Muscle layer of colon (tissue), 2 donors: ENCODE measurements around the gene EFHD1.

Experiments used
- H3K27ac ChIP-seq: one replicate; pipeline ENCODE4 v1.7.0; 2013; ENCODE audit warnings: low read depth, mild to moderate bottlenecking, low read length, moderate library complexity
- H3K27me3 ChIP-seq, 2 donors: one replicate each; pipeline ENCODE4 v1.7.0; 2013; ENCODE audit warnings: low read length in 2 of 2, mild to moderate bottlenecking in 2 of 2; ENCODE audit not compliant: insufficient read depth in 2 of 2, control insufficient read depth in 1 of 2
- H3K36me3 ChIP-seq: one replicate; pipeline ENCODE4 v1.7.0; 2013; ENCODE audit warnings: mild to moderate bottlenecking, low read length; ENCODE audit not compliant: insufficient read depth
- H3K4me1 ChIP-seq: one replicate; pipeline ENCODE4 v1.7.0; 2013; ENCODE audit warnings: mild to moderate bottlenecking, low read length; ENCODE audit not compliant: insufficient read depth
- H3K4me3 ChIP-seq, 2 donors: one replicate each; pipeline ENCODE4 v1.7.0; 2013; ENCODE audit warnings: low read length in 2 of 2, low read depth in 1 of 2, mild to moderate bottlenecking in 1 of 2, moderate library complexity in 1 of 2
- H3K9ac ChIP-seq: one replicate; pipeline ENCODE4 v1.7.0; 2013; ENCODE audit warnings: low read length
- H3K9me3 ChIP-seq: one replicate; pipeline ENCODE4 v1.7.0; 2013; ENCODE audit warnings: mild to moderate bottlenecking, low read length
- donor health status: abdominal sarcoma.
- donor health status: Adenocarcinoma of cecum.

The EFHD1 gene

DNA sequence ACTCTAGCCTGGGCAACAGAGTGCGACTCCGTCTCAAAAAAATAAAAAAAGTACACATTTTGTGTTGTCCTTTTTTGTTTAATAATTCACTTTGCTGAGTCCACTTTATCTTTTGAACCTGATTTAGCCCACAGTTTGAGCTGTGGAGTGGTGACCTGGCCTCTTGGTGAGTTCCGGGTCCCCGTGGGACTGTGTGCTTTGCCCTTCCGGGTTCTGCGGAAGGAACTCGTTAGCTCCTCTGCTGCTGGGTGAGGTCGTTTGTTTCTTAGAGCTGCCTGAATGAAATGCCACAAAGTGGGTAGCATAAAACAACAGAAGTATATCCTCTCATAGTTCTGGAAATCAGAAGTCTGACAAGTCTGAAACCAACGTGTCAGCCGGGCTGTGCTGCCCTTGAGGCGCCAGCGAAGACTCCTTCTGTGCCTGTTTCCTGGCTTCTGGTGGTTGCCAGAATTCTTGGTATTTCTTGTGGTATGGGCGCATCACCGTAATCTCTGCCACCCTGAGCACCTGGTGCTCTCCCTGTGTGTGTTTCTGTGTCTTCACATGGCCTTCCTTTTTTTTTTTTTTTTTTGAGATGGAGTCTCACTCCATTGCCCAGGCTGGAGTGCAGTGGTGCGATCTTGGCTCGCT is 3.5 kb downstream of the EFHD1 start:
- Histone ChIP-seq H3K9ac (no peak overlapping the region), H3K27me3 (peaks cover 10 to 36% of the 10 kb centered on the region in 2 donors), H3K4me3 (no peak overlapping the region), H3K36me3 (no peaks in the 10 kb centered on the region), H3K9me3 (no peaks in the 10 kb centered on the region), H3K27ac (no peak overlapping the region), H3K4me1 (peaks cover 4% of the 10 kb centered on the region)

DNA sequence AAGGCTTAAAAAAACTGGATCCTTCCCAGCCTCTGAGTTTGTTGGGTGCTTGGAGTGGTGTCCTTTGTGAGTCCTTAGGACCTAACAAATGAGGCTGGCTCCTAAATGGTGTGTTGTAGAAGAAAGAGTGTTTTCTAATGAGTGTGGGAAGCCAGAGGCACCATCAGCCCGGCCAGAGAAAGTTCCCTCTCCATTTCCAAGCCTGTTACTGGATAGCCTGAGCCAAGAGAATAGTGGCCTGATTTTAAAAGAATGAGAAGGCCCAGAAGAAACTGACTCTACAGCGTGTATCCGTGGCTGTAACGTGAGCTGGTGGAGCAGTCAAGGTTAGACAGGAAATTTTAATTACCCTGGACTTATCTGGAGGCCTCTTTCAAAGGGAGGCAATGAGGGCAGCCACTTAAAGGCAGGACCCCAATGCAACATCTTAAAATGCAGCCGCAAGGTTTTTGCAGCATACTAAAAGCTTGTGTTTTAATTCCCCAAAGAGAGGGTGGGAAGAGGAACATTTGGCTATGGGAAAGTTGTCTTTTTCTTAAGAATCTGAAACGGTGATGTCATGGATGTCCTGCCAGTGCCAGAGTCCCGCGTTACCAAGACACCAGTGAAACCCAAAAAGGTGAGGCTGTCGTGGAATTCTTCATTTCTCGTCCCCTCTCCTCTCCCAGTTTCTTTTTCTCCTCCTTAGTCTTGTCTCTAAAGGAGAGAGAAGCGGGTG is 4.6 kb downstream of the EFHD1 start:
- H3K4me3 ChIP-seq = no peak overlapping the region
- no peaks in the 10 kb centered on the region for H3K36me3 ChIP-seq
- no peaks in the 10 kb centered on the region for H3K9me3 ChIP-seq
- no peak overlapping the region for H3K9ac ChIP-seq
- H3K4me1 ChIP-seq = no peaks in the 10 kb centered on the region
- H3K27ac ChIP-seq = no peak overlapping the region
- H3K27me3 ChIP-seq = peaks cover under 1 to 25% of the 10 kb centered on the region in 2 donors

GRCh38 chr2:232641153-232641848 is 7.9 kb downstream of the EFHD1 start:
- no peak overlapping the region for H3K9ac ChIP-seq
- H3K4me1 ChIP-seq = no peaks in the 10 kb centered on the region
- no peaks in the 10 kb centered on the region for H3K36me3 ChIP-seq

DNA sequence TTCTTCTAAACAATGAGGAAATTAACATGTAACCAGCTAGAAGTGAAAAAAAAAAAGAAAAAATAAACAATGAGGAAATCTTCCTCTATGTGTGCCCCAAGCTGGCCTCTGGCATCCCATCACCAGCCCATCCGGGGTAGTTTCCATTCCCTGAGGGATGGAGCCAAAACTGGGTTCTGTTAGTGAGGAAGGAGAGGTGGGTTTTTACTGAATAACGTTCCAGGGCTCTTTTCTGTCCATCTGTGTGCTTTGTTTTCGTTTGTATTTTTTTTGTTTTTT is 9.7 kb downstream of the EFHD1 start:
- Histone ChIP-seq H3K4me1 (no peaks in the 10 kb centered on the region), H3K9me3 (no peaks in the 10 kb centered on the region), H3K27me3 (no peaks in the 10 kb centered on the region), H3K4me3 (no peak overlapping the region), H3K27ac (no peak overlapping the region), H3K36me3 (no peaks in the 10 kb centered on the region), H3K9ac (no peak overlapping the region)

More at GRCh38 chr2:232641153-232641848, 7.9 kb downstream of the EFHD1 start:
- Histone ChIP-seq H3K9me3 (no peaks in the 10 kb centered on the region), H3K4me3 (no peak overlapping the region), H3K27ac (no peak overlapping the region), H3K27me3 (peaks cover 0 to under 1% of the 10 kb centered on the region in 2 donors)

GRCh38 chr2:232643813-232644347 is 10.5 kb downstream of the EFHD1 start:
- no peaks in the 10 kb centered on the region for H3K36me3 ChIP-seq
- H3K9ac ChIP-seq = no peak overlapping the region
- no peaks in the 10 kb centered on the region for H3K9me3 ChIP-seq
- H3K27ac ChIP-seq = no peak overlapping the region
- no peak overlapping the region for H3K4me3 ChIP-seq
- H3K27me3 ChIP-seq = no peaks in the 10 kb centered on the region
- H3K4me1 ChIP-seq = no peaks in the 10 kb centered on the region

- Histone ChIP-seq H3K27me3 (no peaks in the 10 kb centered on the region), H3K9ac (no peak overlapping the region), H3K36me3 (no peaks in the 10 kb centered on the region), H3K9me3 (no peaks in the 10 kb centered on the region), H3K27ac (no peak overlapping the region), H3K4me3 (no peak overlapping the region), H3K4me1 (no peaks in the 10 kb centered on the region)
Observed at GRCh38 chr2:232645061-232645460, 11.7 kb downstream of the EFHD1 start.

- no peaks in the 10 kb centered on the region for H3K36me3 ChIP-seq
- H3K9ac ChIP-seq = no peak overlapping the region
- H3K9me3 ChIP-seq = no peaks in the 10 kb centered on the region
- H3K4me3 ChIP-seq = no peak overlapping the region
- no peaks in the 10 kb centered on the region for H3K27me3 ChIP-seq
- no peak overlapping the region for H3K27ac ChIP-seq
- no peaks in the 10 kb centered on the region for H3K4me1 ChIP-seq
Observed at GRCh38 chr2:232646726-232647125, 13.3 kb downstream of the EFHD1 start.

GRCh38 chr2:232647261-232647660 is 13.9 kb downstream of the EFHD1 start:
- Histone ChIP-seq H3K4me3 (no peak overlapping the region), H3K27ac (no peak overlapping the region), H3K9ac (no peak overlapping the region), H3K27me3 (no peaks in the 10 kb centered on the region), H3K36me3 (no peaks in the 10 kb centered on the region), H3K4me1 (no peaks in the 10 kb centered on the region), H3K9me3 (no peaks in the 10 kb centered on the region)

DNA sequence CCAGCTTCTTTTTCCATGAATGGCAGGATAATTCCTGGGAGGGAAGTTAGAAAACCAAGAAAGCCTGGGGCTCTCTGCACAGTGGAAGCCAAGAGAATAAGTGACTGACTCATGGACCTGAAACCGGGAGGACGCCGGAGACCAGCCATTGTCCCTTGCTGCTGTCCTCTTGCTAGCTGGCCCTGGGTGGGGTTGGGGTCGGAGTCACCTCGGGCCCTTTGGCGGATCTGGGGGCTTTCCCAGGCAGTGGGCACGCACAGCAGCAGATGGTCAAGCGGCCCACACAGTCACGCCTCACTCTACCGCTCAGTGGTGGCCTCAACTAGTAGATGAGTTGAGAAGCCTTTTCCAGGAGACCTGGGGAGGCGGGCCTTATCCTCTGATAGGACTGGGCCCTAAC is 15.6 kb downstream of the EFHD1 start:
- no peaks in the 10 kb centered on the region for H3K4me1 ChIP-seq
- H3K27ac ChIP-seq = no peak overlapping the region
- no peak overlapping the region for H3K9ac ChIP-seq
- H3K9me3 ChIP-seq = no peaks in the 10 kb centered on the region
- H3K4me3 ChIP-seq = no peak overlapping the region
- H3K36me3 ChIP-seq = no peaks in the 10 kb centered on the region
- H3K27me3 ChIP-seq = no peaks in the 10 kb centered on the region

GRCh38 chr2:232652505-232652851 is 19.1 kb downstream of the EFHD1 start:
- Histone ChIP-seq H3K27me3 (no peaks in the 10 kb centered on the region), H3K9ac (no peak overlapping the region), H3K36me3 (no peaks in the 10 kb centered on the region), H3K9me3 (no peaks in the 10 kb centered on the region), H3K27ac (no peak overlapping the region), H3K4me3 (no peak overlapping the region), H3K4me1 (no peaks in the 10 kb centered on the region)

GRCh38 chr2:232653441-232653840 is 20.0 kb downstream of the EFHD1 start:
- Histone ChIP-seq H3K27ac (no peak overlapping the region), H3K4me1 (no peaks in the 10 kb centered on the region)

More at GRCh38 chr2:232653441-232653840, 20.0 kb downstream of the EFHD1 start:
- Histone ChIP-seq H3K4me3 (no peak overlapping the region), H3K27me3 (no peaks in the 10 kb centered on the region), H3K9ac (no peak overlapping the region), H3K9me3 (no peaks in the 10 kb centered on the region), H3K36me3 (no peaks in the 10 kb centered on the region)
